H9 (cell line): ENCODE measurements around the gene TARP.
"Not testable (repeated sequence)": the region's sequence is repeated elsewhere in the genome, so short reads cannot be mapped to it uniquely, and the experiment has no call there.

Experiments
- DNase-seq: peaks from one replicate; pipeline ENCODE4 v3.0.0-alpha.2; 2017
- H2AFZ ChIP-seq: one replicate; pipeline ENCODE4 v1.6.1; 2013; ENCODE audit warnings: mild to moderate bottlenecking, low read length, control low read depth, moderate library complexity
- H2AK5ac ChIP-seq: 2 replicates; pipeline ENCODE4 v1.6.1; 2013; ENCODE audit warnings: low read length, control low read depth, mixed read lengths; ENCODE audit not compliant: insufficient read length
- H2BK120ac ChIP-seq: one replicate; pipeline ENCODE4 v1.6.1; 2013; ENCODE audit warnings: low read depth, mild to moderate bottlenecking, low read length, control low read depth, inconsistent platforms; ENCODE audit not compliant: poor library complexity, severe bottlenecking
- H2BK12ac ChIP-seq: 2 replicates; pipeline ENCODE4 v1.6.1; 2013; ENCODE audit warnings: low read length, control low read depth, mixed read lengths, low read depth; ENCODE audit not compliant: insufficient read length
- H2BK15ac ChIP-seq: 2 replicates; pipeline ENCODE4 v1.6.1; 2013; ENCODE audit warnings: low read depth, low read length, control low read depth
- H2BK20ac ChIP-seq: one replicate; pipeline ENCODE4 v1.6.1; 2013; ENCODE audit warnings: low read depth, mild to moderate bottlenecking, low read length, control low read depth, inconsistent platforms; ENCODE audit not compliant: poor library complexity, severe bottlenecking
- H2BK5ac ChIP-seq: 2 replicates; pipeline ENCODE4 v1.6.1; 2013; ENCODE audit warnings: low read length, control low read depth, mixed read lengths; ENCODE audit not compliant: insufficient read length
- H3K14ac ChIP-seq: 2 replicates; pipeline ENCODE4 v1.6.1; 2013; ENCODE audit warnings: low read length, control low read depth; ENCODE audit not compliant: insufficient read depth
- H3K18ac ChIP-seq: 2 replicates; pipeline ENCODE4 v1.6.1; 2013; ENCODE audit warnings: low read depth, mild to moderate bottlenecking, mixed read lengths, low read length, control low read depth; ENCODE audit not compliant: insufficient read length
- H3K23ac ChIP-seq: 2 replicates; pipeline ENCODE4 v1.6.1; 2013; ENCODE audit warnings: low read length, control low read depth, mixed read lengths, low read depth; ENCODE audit not compliant: insufficient read length
- H3K23me2 ChIP-seq: 2 replicates; pipeline ENCODE4 v1.6.1; 2013; ENCODE audit warnings: low read depth, mild to moderate bottlenecking, mixed read lengths, low read length, control low read depth; ENCODE audit not compliant: insufficient read length, poor library complexity, severe bottlenecking
- H3K27ac ChIP-seq: 2 replicates; pipeline ENCODE4 v1.5.1; 2013; ENCODE audit warnings: low read length, control low read depth, mixed read lengths, low read depth; ENCODE audit not compliant: insufficient read length
- H3K27me3 ChIP-seq: 2 replicates; pipeline ENCODE4 v1.6.1; 2013; ENCODE audit warnings: low read length, control low read depth, inconsistent platforms; ENCODE audit not compliant: insufficient read depth
- H3K4ac ChIP-seq: 2 replicates; pipeline ENCODE4 v1.6.1; 2013; ENCODE audit warnings: low read depth, mild to moderate bottlenecking, control low read depth, inconsistent platforms, low read length, moderate library complexity
- H3K4me1 ChIP-seq: 2 replicates; pipeline ENCODE4 v1.6.1; 2013; ENCODE audit warnings: low read length, control low read depth, inconsistent platforms; ENCODE audit not compliant: insufficient read depth
- H3K4me2 ChIP-seq: 2 replicates; pipeline ENCODE4 v1.6.1; 2013; ENCODE audit warnings: low read length, control low read depth, mixed read lengths; ENCODE audit not compliant: insufficient read length, insufficient read depth
- H3K56ac ChIP-seq: 2 replicates; pipeline ENCODE4 v1.6.1; 2013; ENCODE audit warnings: low read depth, mild to moderate bottlenecking, mixed read lengths, low read length, control low read depth; ENCODE audit not compliant: insufficient read length
- H3K79me1 ChIP-seq: 2 replicates; pipeline ENCODE4 v1.6.1; 2013; ENCODE audit warnings: low read depth, mild to moderate bottlenecking, moderate library complexity, low read length, control low read depth, inconsistent platforms; ENCODE audit not compliant: insufficient read depth, poor library complexity, severe bottlenecking
- H3K79me2 ChIP-seq: 2 replicates; pipeline ENCODE4 v1.6.1; 2013; ENCODE audit warnings: low read length, control low read depth, inconsistent platforms; ENCODE audit not compliant: insufficient read depth
- H3K9ac ChIP-seq: 2 replicates; pipeline ENCODE4 v1.6.1; 2013; ENCODE audit warnings: low read length, control low read depth, mixed read lengths; ENCODE audit not compliant: insufficient read length; ENCODE audit errors: extremely low read depth
- H3K9me3 ChIP-seq: one replicate; pipeline ENCODE4 v1.6.1; 2013; ENCODE audit warnings: low read depth, low read length, inconsistent platforms; ENCODE audit not compliant: control insufficient read depth
- H3T11ph ChIP-seq: one replicate; pipeline ENCODE4 v1.6.1; 2013; ENCODE audit warnings: mild to moderate bottlenecking, low read length, control low read depth, inconsistent platforms
- H4K20me1 ChIP-seq: one replicate; pipeline ENCODE4 v1.6.1; 2013; ENCODE audit not compliant: control insufficient read depth, insufficient read length, insufficient read depth
- H4K5ac ChIP-seq: 2 replicates; pipeline ENCODE4 v1.6.1; 2013; ENCODE audit warnings: low read depth, mild to moderate bottlenecking, mixed read lengths, low read length, control low read depth; ENCODE audit not compliant: insufficient read length
- H4K8ac ChIP-seq: replicated peaks from 2 replicates; pipeline ENCODE4 v1.6.1; 2013; ENCODE audit warnings: low read length, control low read depth, mixed read lengths, low read depth; ENCODE audit not compliant: insufficient read length
- H4K91ac ChIP-seq: 2 replicates; pipeline ENCODE4 v1.6.1; 2013; ENCODE audit warnings: low read depth, mild to moderate bottlenecking, moderate library complexity, mixed read lengths, low read length, control low read depth; ENCODE audit not compliant: insufficient read length
- H3K27ac Mint-ChIP-seq, 3 experiments: 2 replicates in 2 of 3; 3 replicates in 1 of 3; pipeline ENCODE4 v1.8.0; 2020 to 2021; ENCODE audit warnings: mixed read lengths in 3 of 3, mild to moderate bottlenecking in 1 of 3, moderate library complexity in 1 of 3
- H3K27me3 Mint-ChIP-seq: 2 replicates; pipeline ENCODE4 v1.8.0; 2021; ENCODE audit warnings: low read depth, mild to moderate bottlenecking, moderate library complexity, mixed read lengths
- H3K36me3 Mint-ChIP-seq, 3 experiments: 2 replicates in 2 of 3; 3 replicates in 1 of 3; pipeline ENCODE4 v1.8.0; 2020 to 2021; ENCODE audit warnings: low read depth in 3 of 3, mixed read lengths in 3 of 3; ENCODE audit not compliant: insufficient read depth in 1 of 3
- H3K4me1 Mint-ChIP-seq, 2 experiments: 2 replicates each; pipeline ENCODE4 v1.8.0; 2020; ENCODE audit warnings: mixed read lengths in 2 of 2
- H3K4me3 Mint-ChIP-seq, 2 experiments: 2 replicates in 1 of 2; 3 replicates in 1 of 2; pipeline ENCODE4 v1.8.0; 2020 to 2021; ENCODE audit warnings: mild to moderate bottlenecking in 2 of 2, mixed read lengths in 2 of 2, moderate library complexity in 1 of 2
- H3K9me3 Mint-ChIP-seq, 2 experiments: 2 replicates in 1 of 2; 3 replicates in 1 of 2; pipeline ENCODE4 v1.8.0; 2020; ENCODE audit warnings: mild to moderate bottlenecking in 2 of 2, mixed read lengths in 2 of 2, moderate library complexity in 1 of 2
- WGBS: extraction: QIAGEN DNeasy Blood & Tissue Kit; methylation state at CpG from one replicate; pipeline ENCODE4 v1.1.7; 2013; ENCODE audit warnings: missing lambda C conversion rate, low lambda C conversion rate, mixed read lengths; ENCODE audit not compliant: insufficient read length; ENCODE audit errors: extremely low coverage; 5-methylcytosine and 5-hydroxymethylcytosine counted together

The TARP gene

DNA sequence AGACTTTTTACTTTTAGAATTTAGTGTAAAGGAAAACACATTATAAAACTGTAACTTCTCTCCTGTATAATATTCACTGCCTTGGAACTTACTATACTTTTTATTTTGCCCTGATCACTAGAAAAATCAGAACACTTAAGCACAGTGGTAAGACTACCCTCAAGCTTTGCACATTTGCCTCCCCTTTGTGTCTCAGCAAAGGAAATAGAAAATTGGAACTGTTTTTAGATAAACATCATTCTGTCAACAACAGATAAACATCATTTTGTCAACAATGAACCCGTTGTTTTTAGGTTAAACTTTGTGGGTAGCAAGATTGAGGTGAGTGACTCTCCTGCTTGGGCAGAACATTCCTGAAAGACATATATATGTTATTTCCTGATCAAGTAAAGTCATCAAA, 8.8 kb downstream of the TARP start:
- not testable (repeated sequence) for H3K27ac ChIP-seq, H3K18ac ChIP-seq, H3K4ac ChIP-seq, H2BK12ac ChIP-seq, H3K79me2 ChIP-seq, H3K27me3 ChIP-seq, H3K27ac Mint-ChIP-seq, H3K4me3 Mint-ChIP-seq, H2BK20ac ChIP-seq, H2AK5ac ChIP-seq, H3K56ac ChIP-seq, H3K23me2 ChIP-seq, H2BK15ac ChIP-seq, H3K14ac ChIP-seq, DNase-seq, H4K91ac ChIP-seq, H3K27me3 Mint-ChIP-seq, H3T11ph ChIP-seq, H3K79me1 ChIP-seq, H2AFZ ChIP-seq, H3K23ac ChIP-seq, H3K4me1 Mint-ChIP-seq, H3K9ac ChIP-seq, H2BK5ac ChIP-seq, H4K5ac ChIP-seq, H3K9me3 Mint-ChIP-seq, H3K4me1 ChIP-seq, H3K9me3 ChIP-seq, H3K36me3 Mint-ChIP-seq, H4K8ac ChIP-seq, H2BK120ac ChIP-seq, H3K4me2 ChIP-seq, H4K20me1 ChIP-seq
- no CpG with 5 or more reads among the region's 1 CpG for WGBS

- H2BK5ac ChIP-seq, DNase-seq, H2BK20ac ChIP-seq, H4K8ac ChIP-seq, H3K56ac ChIP-seq, H3K14ac ChIP-seq, H3K9me3 ChIP-seq, H3K9me3 Mint-ChIP-seq, H3K4me3 Mint-ChIP-seq, H3K23ac ChIP-seq, H3K36me3 Mint-ChIP-seq, H3T11ph ChIP-seq, H2BK15ac ChIP-seq, H2BK120ac ChIP-seq, H3K9ac ChIP-seq, H3K4me2 ChIP-seq, H3K27me3 ChIP-seq, H3K27ac ChIP-seq, H2BK12ac ChIP-seq, H3K27ac Mint-ChIP-seq, H4K20me1 ChIP-seq, H4K91ac ChIP-seq, H2AK5ac ChIP-seq, H3K79me2 ChIP-seq, H3K4ac ChIP-seq, H4K5ac ChIP-seq, H3K4me1 ChIP-seq, H2AFZ ChIP-seq, H3K23me2 ChIP-seq, H3K79me1 ChIP-seq, H3K27me3 Mint-ChIP-seq, H3K18ac ChIP-seq, H3K4me1 Mint-ChIP-seq: not testable (repeated sequence)
- no CpG with 5 or more reads among the region's 1 CpG for WGBS
These were observed 10.2 kb downstream of the TARP start for GRCh38 chr7:38263274-38263673.
